Endodermal cell (in vitro differentiated cells): ENCODE data around the gene TNFRSF1B. TPM values are rescaled to one million over a fixed set of nuclear protein-coding genes. Genes with fewer than 3 reads are reported as not detected.

Experiments used
- DNase-seq: peaks from one replicate; pipeline ENCODE4 v3.0.0-alpha.2; 2017
- H3K27ac ChIP-seq: 2 replicates; pipeline ENCODE4 v1.5.1; 2013; ENCODE audit warnings: mild to moderate bottlenecking, low read depth, low read length, moderate library complexity
- H3K27me3 ChIP-seq: 2 replicates; pipeline ENCODE4 v1.6.1; 2013; ENCODE audit warnings: mild to moderate bottlenecking, low read length, moderate library complexity; ENCODE audit not compliant: insufficient read depth, control insufficient read depth, poor library complexity, severe bottlenecking
- H3K36me3 ChIP-seq: 2 replicates; pipeline ENCODE4 v1.7.0; 2013; ENCODE audit warnings: mild to moderate bottlenecking, low read length, moderate library complexity; ENCODE audit not compliant: control insufficient read depth, insufficient read depth
- H3K4me1 ChIP-seq: one replicate; pipeline ENCODE4 v1.7.0; 2013; ENCODE audit warnings: low read length; ENCODE audit not compliant: control insufficient read depth, insufficient read depth
- H3K4me3 ChIP-seq: 2 replicates; pipeline ENCODE4 v1.5.1; 2013; ENCODE audit warnings: mild to moderate bottlenecking, low read length, moderate library complexity
- H3K9ac ChIP-seq: 2 replicates; pipeline ENCODE4 v1.6.1; 2013; ENCODE audit warnings: mild to moderate bottlenecking, low read length, moderate library complexity; ENCODE audit not compliant: poor library complexity, severe bottlenecking; ENCODE audit errors: extremely low read depth
- H3K9me3 ChIP-seq: 2 replicates; pipeline ENCODE4 v1.6.1; 2013; ENCODE audit warnings: mild to moderate bottlenecking, low read length, moderate library complexity; ENCODE audit not compliant: control insufficient read depth
- H3K27ac Mint-ChIP-seq: 2 replicates; pipeline ENCODE4 v1.8.0; 2020; ENCODE audit warnings: mixed read lengths
- H3K27me3 Mint-ChIP-seq: 2 replicates; pipeline ENCODE4 v1.8.0; 2021; ENCODE audit warnings: mild to moderate bottlenecking, mixed read lengths; ENCODE audit not compliant: insufficient read depth
- H3K36me3 Mint-ChIP-seq: 2 replicates; pipeline ENCODE4 v1.8.0; 2020; ENCODE audit warnings: low read depth, mixed read lengths
- H3K4me1 Mint-ChIP-seq: 2 replicates; pipeline ENCODE4 v1.8.0; 2020; ENCODE audit warnings: mixed read lengths
- H3K4me3 Mint-ChIP-seq: 2 replicates; pipeline ENCODE4 v1.8.0; 2020; ENCODE audit warnings: mild to moderate bottlenecking, moderate library complexity, mixed read lengths
- H3K9me3 Mint-ChIP-seq: 2 replicates; pipeline ENCODE4 v1.8.0; 2020; ENCODE audit warnings: mild to moderate bottlenecking, mixed read lengths
- WGBS, 2 experiments: methylation state at CpG; one replicate each; pipeline versions ENCODE4 v1.1.5 to v1.1.7; 2013; ENCODE audit warnings: missing lambda C conversion rate in 2 of 2, mixed read lengths in 1 of 2; ENCODE audit not compliant: insufficient coverage in 1 of 2, insufficient read length in 1 of 2; 5-methylcytosine and 5-hydroxymethylcytosine counted together
- total RNA-seq, 2 donors: library from RNA; stranded (reverse); fragmentation: NEBNext Ultra II Directional in 1 of 2; extraction: Animal tissue kit (Norgen Biotek cat#: 25700) in 1 of 2; gene quantifications; 2 replicates in 1 of 2; 3 replicates in 1 of 2; pipeline ENCODE4 v1.2.1, GENCODE V29; 2021
- TF ChIP-seq, protein P1 (sequence below): fragments of 200-600 bp; sonication (generic); conservative IDR thresholded peaks from 2 replicates; pipeline ENCODE4 v1.5.0; 2021; ENCODE audit warnings: antibody characterized with exemption, mild to moderate bottlenecking

Gene TNFRSF1B
- total RNA-seq, 2 donors from 2014 or later = 0.24 to 0.40 TPM

DNA sequence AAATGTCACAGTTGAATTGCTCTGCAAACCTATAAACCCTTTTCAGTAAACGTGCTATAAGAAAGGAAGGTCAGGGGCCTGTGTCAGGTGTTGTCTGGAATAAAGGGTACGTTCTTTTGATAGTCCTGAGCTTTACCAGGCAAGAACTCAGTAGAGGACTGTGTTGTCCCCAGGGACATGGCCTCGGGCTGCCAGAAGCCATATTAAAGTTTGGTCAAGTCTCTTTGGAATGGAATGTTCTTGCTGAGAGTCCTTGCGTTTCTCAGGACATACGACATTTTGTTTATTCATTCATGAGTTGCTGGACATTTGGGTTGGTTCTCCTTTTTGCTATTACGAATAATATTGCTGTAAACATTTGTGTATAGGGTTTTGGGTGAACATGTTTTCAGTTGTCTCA lies 79.8 kb downstream of the TNFRSF1B start:
- no peaks in the 10 kb centered on the region for H3K27me3 ChIP-seq
- no peak overlapping the region for H3K4me3 ChIP-seq
- H3K36me3 Mint-ChIP-seq = peaks cover 51% of the 10 kb centered on the region
- no peaks in the 10 kb centered on the region for H3K27me3 Mint-ChIP-seq
- H3K9me3 ChIP-seq = no peaks in the 10 kb centered on the region
- WGBS, 2 experiments = 92 to 95% methylated on average over 6 of the region's 6 CpGs
- no peak overlapping the region for H3K9ac ChIP-seq
- H3K4me3 Mint-ChIP-seq = no peak overlapping the region
- no peaks in the 10 kb centered on the region for H3K4me1 ChIP-seq
- H3K4me1 Mint-ChIP-seq = peaks cover 1% of the 10 kb centered on the region
- DNase-seq = no peak
- H3K27ac Mint-ChIP-seq = no peak overlapping the region
- H3K27ac ChIP-seq = no peak overlapping the region
- H3K36me3 ChIP-seq = peaks cover 54% of the 10 kb centered on the region
- H3K9me3 Mint-ChIP-seq = no peaks in the 10 kb centered on the region
- TF ChIP-seq, protein P1, sequence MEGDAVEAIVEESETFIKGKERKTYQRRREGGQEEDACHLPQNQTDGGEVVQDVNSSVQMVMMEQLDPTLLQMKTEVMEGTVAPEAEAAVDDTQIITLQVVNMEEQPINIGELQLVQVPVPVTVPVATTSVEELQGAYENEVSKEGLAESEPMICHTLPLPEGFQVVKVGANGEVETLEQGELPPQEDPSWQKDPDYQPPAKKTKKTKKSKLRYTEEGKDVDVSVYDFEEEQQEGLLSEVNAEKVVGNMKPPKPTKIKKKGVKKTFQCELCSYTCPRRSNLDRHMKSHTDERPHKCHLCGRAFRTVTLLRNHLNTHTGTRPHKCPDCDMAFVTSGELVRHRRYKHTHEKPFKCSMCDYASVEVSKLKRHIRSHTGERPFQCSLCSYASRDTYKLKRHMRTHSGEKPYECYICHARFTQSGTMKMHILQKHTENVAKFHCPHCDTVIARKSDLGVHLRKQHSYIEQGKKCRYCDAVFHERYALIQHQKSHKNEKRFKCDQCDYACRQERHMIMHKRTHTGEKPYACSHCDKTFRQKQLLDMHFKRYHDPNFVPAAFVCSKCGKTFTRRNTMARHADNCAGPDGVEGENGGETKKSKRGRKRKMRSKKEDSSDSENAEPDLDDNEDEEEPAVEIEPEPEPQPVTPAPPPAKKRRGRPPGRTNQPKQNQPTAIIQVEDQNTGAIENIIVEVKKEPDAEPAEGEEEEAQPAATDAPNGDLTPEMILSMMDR = no peak

DNA sequence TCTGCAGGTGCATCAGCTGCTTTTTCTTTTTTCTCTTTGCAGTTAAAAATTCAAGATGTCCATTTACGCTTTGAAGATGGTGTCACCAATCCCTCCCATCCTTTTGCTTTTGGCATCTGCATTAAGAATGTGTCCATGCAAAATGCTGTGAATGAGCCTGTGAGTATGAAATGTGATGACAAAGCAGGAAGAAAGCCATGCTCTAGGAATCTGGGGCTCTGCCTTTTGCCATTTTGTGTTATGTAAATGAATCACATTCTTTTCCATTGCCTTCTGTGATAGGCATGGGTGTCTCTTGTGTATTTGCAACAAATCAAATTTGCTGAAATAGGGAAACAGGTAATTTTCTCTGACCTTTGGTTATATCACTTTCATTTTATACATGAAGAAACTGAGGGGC lies 82.4 kb downstream of the TNFRSF1B start:
- no peak overlapping the region for H3K4me3 Mint-ChIP-seq
- 88% methylated on average over 1 of the region's 1 CpG for WGBS, 2 experiments
- H3K36me3 Mint-ChIP-seq = peaks cover 56% of the 10 kb centered on the region

DNA sequence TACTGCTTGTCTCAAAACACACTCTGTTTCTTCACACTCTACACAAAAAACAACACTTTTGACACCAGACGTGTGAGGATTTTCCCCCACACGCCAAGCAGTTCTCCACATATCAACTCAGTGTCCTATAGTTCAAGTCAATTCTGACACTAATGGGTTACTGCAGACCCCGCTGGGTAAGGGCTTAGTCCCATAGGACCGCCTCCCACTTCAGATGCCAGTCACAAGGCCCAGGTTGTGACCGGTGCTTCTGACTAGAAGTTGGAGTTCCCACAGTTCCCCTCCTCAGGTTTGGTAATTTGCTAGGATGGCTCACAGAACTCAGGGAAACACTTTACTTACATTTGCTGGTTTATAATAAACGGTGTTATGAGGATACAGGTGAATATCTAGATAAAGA lies 83.0 kb downstream of the TNFRSF1B start:
- peaks cover 1% of the 10 kb centered on the region for H3K4me1 Mint-ChIP-seq
- no peak overlapping the region for H3K27ac ChIP-seq
- H3K27me3 Mint-ChIP-seq = no peaks in the 10 kb centered on the region
- H3K36me3 ChIP-seq = peaks cover 52% of the 10 kb centered on the region
- H3K9ac ChIP-seq = no peak overlapping the region
- no peaks in the 10 kb centered on the region for H3K9me3 Mint-ChIP-seq
- WGBS, 2 experiments = 88 to 96% methylated on average over 5 to 6 of the region's 6 CpGs
- TF ChIP-seq, protein P1 = no peak
- H3K9me3 ChIP-seq = no peaks in the 10 kb centered on the region
- peaks cover 54% of the 10 kb centered on the region for H3K36me3 Mint-ChIP-seq
- H3K4me3 Mint-ChIP-seq = no peak overlapping the region
- no peak overlapping the region for H3K4me3 ChIP-seq
- no peaks in the 10 kb centered on the region for H3K4me1 ChIP-seq
- no peak for DNase-seq
- H3K27me3 ChIP-seq = no peaks in the 10 kb centered on the region
- peak overlapping the region; percentile 62 for H3K27ac Mint-ChIP-seq

More for the DNA sequence above, 82.4 kb downstream of the TNFRSF1B start:
- Mint-ChIP-seq H3K4me1 (peaks cover 1% of the 10 kb centered on the region), H3K9me3 (no peaks in the 10 kb centered on the region), H3K27ac (peak overlapping the region; percentile 62), H3K27me3 (no peaks in the 10 kb centered on the region)
- Histone ChIP-seq H3K9me3 (no peaks in the 10 kb centered on the region), H3K9ac (no peak overlapping the region), H3K4me1 (no peaks in the 10 kb centered on the region), H3K27me3 (no peaks in the 10 kb centered on the region), H3K4me3 (no peak overlapping the region), H3K36me3 (peaks cover 58% of the 10 kb centered on the region), H3K27ac (no peak overlapping the region)
- DNase-seq = no peak
- TF ChIP-seq, protein P1 = no peak
